Astrocyte of the spinal cord (primary cell): ENCODE measurements around the gene PES1.
A peak's percentile ranks its signal among the peaks of the same experiment; 100 is the strongest.

ENCODE experiments used
- DNase-seq: peaks from one replicate; pipeline ENCODE4 v3.0.0; 2011; ENCODE audit warnings: low read depth, low spot score
- H3K4me3 ChIP-seq: 2 replicates; pipeline ENCODE4 v1.5.1; 2011; ENCODE audit warnings: low read depth, mild to moderate bottlenecking, low read length, moderate library complexity
- in situ Hi-C: cut with HindIII; loops from 2 replicates; pipeline ENCODE4 v1.10.0; 2017; ENCODE audit warnings: low sequenced_read_pairs
- TF ChIP-seq, protein P1 (sequence below): IDR thresholded peaks from 2 replicates; pipeline ENCODE4 v1.5.1; 2012; ENCODE audit warnings: low read depth, mild to moderate bottlenecking, low read length, inconsistent platforms

PES1 gene

DNA sequence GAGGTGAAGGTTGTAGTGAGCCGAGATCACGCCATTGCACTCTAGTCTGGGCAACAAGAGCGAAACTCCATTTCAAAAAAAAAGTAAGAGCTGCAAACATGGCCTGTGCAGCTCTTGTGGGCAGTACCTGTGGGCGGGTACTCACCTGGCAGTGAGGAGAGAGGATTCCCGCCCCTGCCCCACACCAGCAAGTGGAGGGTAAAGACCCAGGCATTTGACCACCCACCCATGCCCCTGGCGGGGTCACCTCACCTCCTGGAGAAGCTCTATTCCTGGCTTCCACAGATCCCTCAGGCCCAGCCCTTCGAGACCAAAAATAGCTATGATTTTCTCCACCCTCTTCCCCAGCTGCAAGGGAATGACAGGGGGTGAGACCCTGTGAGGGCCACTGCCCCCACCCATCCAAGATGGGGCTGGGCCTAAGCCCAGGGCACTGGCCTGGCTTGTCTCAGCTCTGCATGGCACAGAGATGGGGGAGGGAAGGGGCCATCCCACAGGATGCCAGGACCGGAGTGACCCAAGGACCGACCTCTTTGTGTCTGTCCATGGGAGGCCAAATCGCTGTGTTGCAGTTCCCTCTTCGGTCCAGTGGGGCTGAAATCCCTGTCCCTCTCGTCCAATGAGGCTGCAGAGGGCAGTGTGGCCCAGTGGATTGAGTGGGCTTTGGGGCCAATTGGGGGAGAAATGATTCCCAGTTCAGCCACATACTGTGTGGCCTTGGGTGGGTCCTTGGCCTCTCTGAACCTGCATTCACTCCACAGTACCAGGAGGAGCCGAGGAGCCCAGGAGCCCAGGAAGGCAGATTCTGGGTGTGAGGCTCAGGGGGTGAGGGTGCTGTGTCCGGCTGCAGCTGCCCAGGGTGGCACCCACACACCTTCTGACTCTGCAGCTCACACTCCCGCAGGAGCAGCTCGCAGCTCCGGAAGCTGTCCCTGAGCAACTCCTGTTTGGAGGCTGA, 59.8 kb downstream of the PES1 start:
- H3K4me3 ChIP-seq = no peak overlapping the region
- in situ Hi-C loops = no loop called here
- TF ChIP-seq, protein P1, sequence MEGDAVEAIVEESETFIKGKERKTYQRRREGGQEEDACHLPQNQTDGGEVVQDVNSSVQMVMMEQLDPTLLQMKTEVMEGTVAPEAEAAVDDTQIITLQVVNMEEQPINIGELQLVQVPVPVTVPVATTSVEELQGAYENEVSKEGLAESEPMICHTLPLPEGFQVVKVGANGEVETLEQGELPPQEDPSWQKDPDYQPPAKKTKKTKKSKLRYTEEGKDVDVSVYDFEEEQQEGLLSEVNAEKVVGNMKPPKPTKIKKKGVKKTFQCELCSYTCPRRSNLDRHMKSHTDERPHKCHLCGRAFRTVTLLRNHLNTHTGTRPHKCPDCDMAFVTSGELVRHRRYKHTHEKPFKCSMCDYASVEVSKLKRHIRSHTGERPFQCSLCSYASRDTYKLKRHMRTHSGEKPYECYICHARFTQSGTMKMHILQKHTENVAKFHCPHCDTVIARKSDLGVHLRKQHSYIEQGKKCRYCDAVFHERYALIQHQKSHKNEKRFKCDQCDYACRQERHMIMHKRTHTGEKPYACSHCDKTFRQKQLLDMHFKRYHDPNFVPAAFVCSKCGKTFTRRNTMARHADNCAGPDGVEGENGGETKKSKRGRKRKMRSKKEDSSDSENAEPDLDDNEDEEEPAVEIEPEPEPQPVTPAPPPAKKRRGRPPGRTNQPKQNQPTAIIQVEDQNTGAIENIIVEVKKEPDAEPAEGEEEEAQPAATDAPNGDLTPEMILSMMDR = peak; percentile 4
- DNase-seq = no peak

DNA sequence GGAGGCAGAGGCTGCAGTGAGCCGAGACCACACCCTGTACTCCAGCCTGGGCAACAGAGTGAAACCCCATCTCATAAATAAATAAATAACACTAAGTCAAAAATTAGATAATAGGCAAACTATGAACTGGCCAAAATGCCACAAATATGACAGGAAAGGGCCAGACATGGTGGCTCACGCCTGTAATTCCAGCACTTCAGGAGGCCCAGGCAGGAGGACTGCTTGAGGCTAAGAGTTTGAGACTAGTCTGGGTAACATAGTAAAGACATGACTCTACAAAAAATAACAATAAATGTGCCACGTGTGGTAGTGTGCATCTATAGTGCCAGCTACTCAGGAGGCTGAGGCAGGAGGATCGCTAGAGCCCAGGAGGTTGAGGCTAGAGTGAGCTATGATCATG, 65.1 kb downstream of the PES1 start:
- H3K4me3 ChIP-seq = no peak overlapping the region
- TF ChIP-seq, protein P1 = no peak
- no peak for DNase-seq
- in situ Hi-C loops = no loop called here
